BLaER1 treated with 17β-estradiol and CSF1 and Interleukin-3, amounts not matched to agents 10 nM and 100 nM (cell line): Measurements from ENCODE around the gene SLC13A4.
"Not testable (repeated sequence)": the region's sequence is repeated elsewhere in the genome, so short reads cannot be mapped to it uniquely, and the experiment has no call there.

Source experiments
- H3K27ac ChIP-seq, 11 experiments: shearing (Covaris generic); formaldehyde crosslinking; 2 replicates each; pipeline ENCODE4 v1.8.1; 2022
- H3K27me3 ChIP-seq, 11 experiments: shearing (Covaris generic); formaldehyde crosslinking; 2 replicates each; pipeline ENCODE4 v1.8.1; 2022
- H3K36me3 ChIP-seq, 11 experiments: shearing (Covaris generic); formaldehyde crosslinking; 2 replicates each; pipeline ENCODE4 v1.8.1; 2022
- H3K4me1 ChIP-seq, 10 experiments: shearing (Covaris generic); formaldehyde crosslinking; 2 replicates each; pipeline ENCODE4 v1.8.1; 2022
- H3K4me2 ChIP-seq, 11 experiments: shearing (Covaris generic); formaldehyde crosslinking; 2 replicates each; pipeline ENCODE4 v1.8.1; 2022
- H3K4me3 ChIP-seq, 10 experiments: shearing (Covaris generic); formaldehyde crosslinking; 2 replicates each; pipeline ENCODE4 v1.8.1; 2022
- H3K9ac ChIP-seq, 11 experiments: shearing (Covaris generic); formaldehyde crosslinking; 2 replicates each; pipeline ENCODE4 v1.8.1; 2022
- H3K9me3 ChIP-seq, 11 experiments: shearing (Covaris generic); formaldehyde crosslinking; replicated peaks in 1 of 11; 2 replicates each; pipeline ENCODE4 v1.8.1; 2022
- H4K20me1 ChIP-seq, 11 experiments: shearing (Covaris generic); formaldehyde crosslinking; 2 replicates each; pipeline ENCODE4 v1.8.1; 2022
- Cebpa-rat ChIP-seq, 11 experiments: shearing (Covaris generic); IDR thresholded peaks; 2 replicates each; pipeline ENCODE4 v1.8.1; 2022

Gene SLC13A4

DNA sequence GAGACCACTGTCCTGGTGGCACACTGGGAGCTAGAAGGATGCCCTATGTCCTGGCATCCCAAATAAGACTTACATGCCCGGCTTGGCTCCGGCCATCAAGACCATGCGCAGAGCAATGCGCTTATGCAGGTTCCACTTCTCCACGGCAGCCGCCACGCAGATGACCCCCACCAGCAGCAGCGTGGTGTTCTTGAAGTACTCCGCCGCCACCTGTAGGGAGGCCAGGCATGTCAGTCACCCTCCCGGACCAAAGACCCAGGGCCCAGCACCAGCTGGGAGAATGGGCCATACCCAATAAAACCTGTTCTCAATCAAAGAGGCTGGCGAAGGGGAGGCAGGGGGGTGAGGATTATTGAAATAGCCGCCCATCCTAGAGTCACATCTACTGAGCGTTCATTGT lies 19.9 kb downstream of the SLC13A4 start:
- Histone ChIP-seq H3K36me3 (no peaks in the 10 kb centered on the region; a peak in 1 of 22 replicates), H3K27ac (no peak overlapping the region), H3K4me1 (peaks cover 0 to 8% (median 2%) of the 10 kb centered on the region in 10 experiments; a peak in 5 of 20 replicates), H3K27me3 (no peaks in the 10 kb centered on the region), H3K9ac (no peak overlapping the region), H4K20me1 (no peaks in the 10 kb centered on the region), H3K4me3 (no peak overlapping the region), H3K4me2 (peak overlapping the region in 1 of 11 experiments; percentile 6; a peak in 1 of 22 replicates), H3K9me3 (0 out of 22 replicates have a peak, but pooled peaks cover 0 to 3% (median 0%) of the 10 kb centered on the region in 11 experiments)
- TF ChIP-seq Cebpa-rat (IDR thresholded peaks at IDR 0.05), result no peak

DNA sequence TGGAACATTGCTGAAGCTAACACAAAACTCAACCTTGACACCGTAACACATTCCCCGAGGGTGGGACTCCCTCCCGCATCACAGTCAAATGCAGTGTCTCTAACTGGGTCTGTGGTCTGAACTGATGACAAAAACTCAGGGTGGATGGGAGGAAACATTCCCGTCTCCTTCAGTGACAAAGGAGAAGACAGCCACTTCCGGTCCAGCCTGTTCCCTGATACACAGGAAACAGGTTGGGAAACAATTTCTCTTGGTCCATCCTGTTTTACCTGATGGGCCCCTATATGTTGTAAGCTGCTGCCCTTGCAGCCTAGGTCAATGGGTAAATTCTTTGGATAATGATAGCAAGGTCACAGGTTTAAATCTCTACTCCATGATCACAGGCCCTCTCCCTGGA lies 20.4 kb downstream of the SLC13A4 start:
- no peak for TF ChIP-seq Cebpa-rat (IDR thresholded peaks at IDR 0.05)
- no peak overlapping the region for H3K27ac ChIP-seq

DNA sequence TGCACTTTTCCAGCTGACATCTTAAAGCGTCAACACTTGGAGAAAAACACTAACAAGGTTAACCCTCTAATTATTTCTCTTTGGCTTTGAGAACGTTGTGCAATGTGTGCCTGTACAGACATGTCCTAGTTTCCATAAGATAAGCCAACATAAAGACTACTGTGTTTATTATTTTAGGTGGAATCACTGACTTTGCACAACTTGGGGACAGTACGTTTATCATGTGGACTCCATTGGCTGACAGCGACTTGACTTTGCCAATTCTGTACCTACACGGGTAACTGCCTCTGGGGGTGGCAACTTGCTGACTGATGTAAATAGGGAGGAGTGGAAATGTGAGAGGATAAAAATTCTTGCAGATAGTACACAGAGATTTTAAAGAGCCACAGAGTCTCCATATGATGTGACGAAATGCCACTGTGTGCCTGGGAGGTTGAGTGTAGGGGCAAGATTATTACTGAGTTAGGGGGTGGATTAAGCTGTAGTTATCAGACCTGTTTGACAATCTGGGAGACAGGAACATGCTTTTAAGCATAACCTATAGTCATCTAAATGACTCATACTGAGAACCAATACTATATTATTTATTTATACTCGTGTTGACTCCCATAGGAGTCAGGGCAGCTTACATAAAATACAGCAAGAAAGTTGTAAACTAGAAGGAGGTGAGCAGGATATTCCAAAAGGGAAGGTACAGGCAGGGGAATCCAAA lies 21.0 kb downstream of the SLC13A4 start:
- peak overlapping the region in 3 of 11 experiments; percentile 6 to 15 (median 7); a peak in 2 of 22 replicates for H3K4me2 ChIP-seq
- no peak overlapping the region for H3K9ac ChIP-seq
- H3K4me1 ChIP-seq, result peaks cover 0 to 8% (median 2%) of the 10 kb centered on the region in 10 experiments; a peak in 5 of 20 replicates
- H3K36me3 ChIP-seq, result no peaks in the 10 kb centered on the region; a peak in 1 of 22 replicates
- H3K4me3 ChIP-seq, result no peak overlapping the region
- no peak for TF ChIP-seq Cebpa-rat (IDR thresholded peaks at IDR 0.05)
- H3K27me3 ChIP-seq, result no peaks in the 10 kb centered on the region
- H3K9me3 ChIP-seq, result 0 out of 22 replicates have a peak, but pooled peaks cover 0 to 3% (median 0%) of the 10 kb centered on the region in 11 experiments
- no peaks in the 10 kb centered on the region for H4K20me1 ChIP-seq
- no peak overlapping the region for H3K27ac ChIP-seq

More for the DNA sequence above, 20.4 kb downstream of the SLC13A4 start:
- no peak overlapping the region for H3K9ac ChIP-seq
- no peaks in the 10 kb centered on the region; a peak in 1 of 22 replicates for H3K36me3 ChIP-seq
- H3K9me3 ChIP-seq, result 0 out of 22 replicates have a peak, but pooled peaks cover 0 to 3% (median 0%) of the 10 kb centered on the region in 11 experiments
- H3K4me1 ChIP-seq, result peaks cover 0 to 8% (median 2%) of the 10 kb centered on the region in 10 experiments; a peak in 5 of 20 replicates
- no peaks in the 10 kb centered on the region for H4K20me1 ChIP-seq
- H3K27me3 ChIP-seq, result no peaks in the 10 kb centered on the region
- H3K4me2 ChIP-seq, result peak overlapping the region in 3 of 11 experiments; percentile 6 to 15 (median 7); a peak in 3 of 22 replicates
- no peak overlapping the region for H3K4me3 ChIP-seq

DNA sequence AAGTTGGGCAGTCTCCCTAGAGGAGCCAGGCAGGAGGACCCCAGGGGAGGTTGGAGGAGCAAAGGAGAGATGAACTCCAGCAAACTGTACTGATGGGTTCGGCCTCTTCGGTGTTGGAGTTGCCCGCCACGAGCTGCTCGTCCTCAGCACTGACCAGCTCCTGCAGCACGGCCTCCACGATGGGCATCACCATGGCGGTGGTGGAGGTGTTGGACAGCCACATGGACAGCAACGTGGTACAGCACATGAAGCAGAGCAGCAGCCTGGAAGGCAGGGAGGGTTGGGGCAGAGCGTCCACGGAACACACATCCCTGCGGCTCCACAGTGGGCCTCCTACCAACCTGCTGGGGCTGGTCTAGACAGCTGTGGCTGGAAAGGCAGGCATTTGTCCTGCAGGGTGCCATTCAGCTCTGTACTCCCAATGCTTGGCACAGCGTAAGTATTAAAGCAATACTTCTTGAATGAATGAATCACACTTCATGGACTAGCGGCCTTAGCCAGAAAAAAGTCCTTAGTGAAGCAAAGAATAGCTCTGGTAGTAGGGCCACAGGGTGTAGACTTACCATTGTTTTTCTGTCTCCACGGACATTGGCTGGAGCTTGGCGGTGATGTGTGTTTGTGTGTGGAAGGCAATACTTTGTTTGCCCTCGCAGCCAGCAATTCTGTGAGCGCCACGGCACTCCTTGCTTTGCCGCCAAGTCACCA lies 21.8 kb downstream of the SLC13A4 start:
- TF ChIP-seq Cebpa-rat (IDR thresholded peaks at IDR 0.05), result no peak
- Histone ChIP-seq H3K4me2 (no peak overlapping the region), H3K4me1 (peaks cover 0 to 8% (median 2%) of the 10 kb centered on the region in 10 experiments; a peak in 5 of 20 replicates), H3K9me3 (0 out of 22 replicates have a peak, but pooled peaks cover 0 to 3% (median 0%) of the 10 kb centered on the region in 11 experiments), H3K27ac (no peak overlapping the region), H3K36me3 (no peaks in the 10 kb centered on the region; a peak in 1 of 22 replicates), H3K4me3 (no peak overlapping the region), H3K9ac (no peak overlapping the region), H3K27me3 (no peaks in the 10 kb centered on the region), H4K20me1 (no peaks in the 10 kb centered on the region)

DNA sequence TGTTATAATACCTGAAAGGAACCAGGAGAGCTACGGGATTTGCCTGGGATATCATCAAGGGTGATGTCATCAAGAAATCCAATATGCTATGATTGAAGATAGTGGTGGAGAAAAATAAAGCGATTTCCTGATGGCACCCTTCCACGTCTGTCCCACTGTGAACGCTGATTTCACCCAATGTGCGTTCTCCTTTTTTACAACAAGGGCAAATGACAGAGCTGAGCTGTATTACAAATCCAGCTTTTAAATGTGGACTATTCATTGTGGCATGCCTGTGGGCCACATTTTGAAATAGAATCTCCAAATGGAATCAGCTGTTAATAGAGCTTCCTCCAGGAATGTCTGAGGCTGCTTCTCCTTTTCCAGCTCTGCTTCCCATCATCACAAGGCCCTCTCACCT lies 23.3 kb downstream of the SLC13A4 start:
- H3K4me2 ChIP-seq, result no peak overlapping the region

DNA sequence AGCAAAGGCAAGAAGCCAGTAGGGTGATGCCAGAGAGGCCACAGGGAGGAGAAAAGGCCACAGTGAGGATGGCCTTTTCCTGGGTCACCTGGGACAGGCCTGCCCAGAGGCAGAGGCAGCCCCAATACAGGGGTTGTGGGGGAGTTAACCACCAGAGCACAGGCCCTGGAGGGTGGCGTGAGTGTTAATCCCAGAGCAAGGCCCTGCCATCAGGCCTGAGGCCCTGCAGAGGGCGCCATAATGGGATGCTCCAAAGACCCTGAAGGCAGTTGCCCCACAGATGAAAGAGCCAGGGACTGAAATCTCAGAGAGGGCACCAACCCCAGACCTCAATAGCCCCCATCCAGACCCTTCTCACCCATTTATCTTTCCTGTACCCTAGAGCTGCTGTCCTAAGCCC lies 23.9 kb downstream of the SLC13A4 start:
- peaks cover 0 to 8% (median 2%) of the 10 kb centered on the region in 10 experiments; a peak in 5 of 20 replicates for H3K4me1 ChIP-seq
- H3K36me3 ChIP-seq, result peaks cover 0 to 4% (median 0%) of the 10 kb centered on the region in 11 experiments; a peak in 3 of 22 replicates
- H3K27ac ChIP-seq, result no peak overlapping the region
- H3K9me3 ChIP-seq, result 0 out of 22 replicates have a peak, but pooled peaks cover 0 to 3% (median 0%) of the 10 kb centered on the region in 11 experiments
- H3K4me2 ChIP-seq, result no peak overlapping the region
- H3K27me3 ChIP-seq, result no peaks in the 10 kb centered on the region
- H3K9ac ChIP-seq, result no peak overlapping the region
- TF ChIP-seq Cebpa-rat (IDR thresholded peaks at IDR 0.05), result no peak
- H3K4me3 ChIP-seq, result no peak overlapping the region
- H4K20me1 ChIP-seq, result no peaks in the 10 kb centered on the region

More for the DNA sequence above, 23.3 kb downstream of the SLC13A4 start:
- H3K9me3 ChIP-seq, result 0 out of 22 replicates have a peak, but pooled peaks cover 0 to 3% (median 0%) of the 10 kb centered on the region in 11 experiments
- H3K27ac ChIP-seq, result no peak overlapping the region
- H3K4me3 ChIP-seq, result no peak overlapping the region
- no peaks in the 10 kb centered on the region for H3K27me3 ChIP-seq
- no peaks in the 10 kb centered on the region for H4K20me1 ChIP-seq
- H3K36me3 ChIP-seq, result peaks cover 0 to 4% (median 0%) of the 10 kb centered on the region in 11 experiments; a peak in 3 of 22 replicates
- peaks cover 0 to 8% (median 2%) of the 10 kb centered on the region in 10 experiments; a peak in 5 of 20 replicates for H3K4me1 ChIP-seq
- no peak for TF ChIP-seq Cebpa-rat (IDR thresholded peaks at IDR 0.05)
- no peak overlapping the region for H3K9ac ChIP-seq

DNA sequence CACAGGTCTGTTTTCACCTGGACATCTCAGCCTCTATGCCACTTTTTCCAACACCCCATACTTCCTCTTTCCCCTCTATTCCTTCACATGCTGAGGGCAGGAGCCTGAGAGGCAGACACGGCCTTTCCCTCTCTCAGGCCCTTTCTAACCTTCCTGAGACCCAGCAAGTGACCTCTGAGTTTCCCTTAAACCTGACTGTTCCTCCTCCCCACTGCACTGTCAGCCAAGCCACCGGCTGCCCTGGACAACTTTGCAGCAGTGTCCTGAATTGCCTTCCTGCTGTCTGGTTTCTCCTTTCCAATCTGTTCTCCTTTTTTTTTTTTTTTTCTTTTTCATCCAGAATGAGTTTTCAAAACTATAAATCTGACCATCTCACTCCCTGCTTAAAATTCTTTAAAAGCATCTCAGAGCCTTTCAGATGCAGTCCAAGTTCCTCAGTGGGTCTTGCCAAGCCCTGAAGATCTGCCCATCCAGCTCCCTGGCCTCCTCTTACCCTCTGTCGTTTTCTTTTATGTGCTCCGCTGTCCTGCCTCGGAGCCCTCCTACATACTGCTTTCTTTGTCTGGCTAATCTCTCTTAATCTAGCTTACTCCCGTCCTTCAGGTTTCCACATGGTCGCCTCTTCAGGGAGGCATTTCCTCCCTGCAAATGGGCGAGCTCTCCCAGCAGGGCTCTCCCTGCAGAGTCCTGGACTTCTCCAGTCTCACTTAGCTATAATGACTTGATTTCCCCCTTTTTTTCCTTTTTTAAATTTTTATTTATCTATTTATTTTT lies 30.5 kb downstream of the SLC13A4 start:
- no peaks in the 10 kb centered on the region for H3K27me3 ChIP-seq
- peaks cover 5 to 15% (median 11%) of the 10 kb centered on the region in 10 experiments; a peak in 14 of 20 replicates for H3K4me1 ChIP-seq
- peaks cover 0 to 28% (median 4%) of the 10 kb centered on the region in 11 experiments; a peak in 7 of 22 replicates for H3K36me3 ChIP-seq
- no peaks in the 10 kb centered on the region for H4K20me1 ChIP-seq
- no peak for TF ChIP-seq Cebpa-rat (IDR thresholded peaks at IDR 0.05)
- H3K9ac ChIP-seq, result no peak overlapping the region
- no peaks in the 10 kb centered on the region for H3K9me3 ChIP-seq
- H3K4me3 ChIP-seq, result no peak overlapping the region
- H3K27ac ChIP-seq, result no peak overlapping the region
- H3K4me2 ChIP-seq, result peak overlapping the region in 5 of 11 experiments; percentile 8 to 32 (median 15); a peak in 3 of 22 replicates

DNA sequence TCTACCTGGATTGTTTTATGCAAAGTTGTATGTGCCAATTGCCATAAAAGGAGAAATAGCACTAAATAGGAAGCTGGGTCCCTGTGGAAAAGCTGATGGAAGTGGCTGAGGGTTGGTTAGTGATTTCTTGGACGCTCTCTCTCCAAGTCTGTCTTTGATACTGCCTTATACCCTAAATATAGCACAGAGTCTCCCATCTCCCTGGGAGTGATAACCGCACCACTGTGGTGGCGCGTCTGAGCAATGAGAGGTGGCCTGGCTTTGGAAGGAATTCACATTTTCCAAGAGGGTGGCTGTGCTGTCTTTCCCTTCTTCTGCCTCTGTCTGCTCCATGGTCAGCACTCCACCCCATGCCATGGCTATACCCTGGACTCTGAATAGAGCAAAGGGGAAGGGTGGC lies 34.4 kb downstream of the SLC13A4 start:
- H4K20me1 ChIP-seq, result no peaks in the 10 kb centered on the region
- TF ChIP-seq Cebpa-rat (IDR thresholded peaks at IDR 0.05), result no peak
- no peak overlapping the region for H3K4me2 ChIP-seq
- no peak overlapping the region for H3K4me3 ChIP-seq
- peaks cover 5 to 15% (median 11%) of the 10 kb centered on the region in 10 experiments; a peak in 14 of 20 replicates for H3K4me1 ChIP-seq
- H3K36me3 ChIP-seq, result peaks cover 5 to 55% (median 24%) of the 10 kb centered on the region in 11 experiments; a peak in 18 of 22 replicates
- no peak overlapping the region for H3K27ac ChIP-seq
- no peaks in the 10 kb centered on the region for H3K27me3 ChIP-seq
- no peak overlapping the region for H3K9ac ChIP-seq
- H3K9me3 ChIP-seq, result no peaks in the 10 kb centered on the region

DNA sequence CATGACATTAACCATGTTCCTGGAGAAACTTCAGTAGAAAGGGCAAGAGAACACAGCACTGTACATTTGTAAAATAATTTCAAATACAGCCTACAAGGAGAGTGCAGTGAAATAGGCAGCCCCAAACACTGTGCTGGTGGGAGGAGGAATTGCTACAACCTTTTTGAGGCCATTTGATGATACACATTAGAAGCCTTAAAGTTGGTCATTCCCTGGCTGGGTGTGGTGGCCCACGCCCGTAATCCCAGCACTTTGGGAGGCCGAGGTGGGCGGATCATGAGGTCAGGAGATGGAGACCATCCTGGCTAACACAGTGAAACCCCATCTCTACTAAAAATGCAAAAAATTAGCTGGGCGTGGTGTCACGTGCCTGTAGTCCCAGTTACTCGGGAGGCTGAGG lies 35.4 kb downstream of the SLC13A4 start:
- H4K20me1 ChIP-seq, H3K27me3 ChIP-seq, H3K4me2 ChIP-seq, H3K9me3 ChIP-seq, H3K4me3 ChIP-seq, H3K9ac ChIP-seq, H3K27ac ChIP-seq: not testable (repeated sequence)
- H3K36me3 ChIP-seq, result peaks cover 5 to 58% (median 24%) of the 10 kb centered on the region in 11 experiments; a peak in 18 of 22 replicates
- H3K4me1 ChIP-seq, result peaks cover 5 to 14% (median 11%) of the 10 kb centered on the region in 10 experiments; a peak in 14 of 20 replicates
